Activated T-cell treated with anti-CD3 and anti-CD28 coated beads, Interleukin-2, amount 50 U/mL, for 1 hour (primary cell): ENCODE results near the gene PPP2R1A.
A peak's percentile ranks its signal among the peaks of the same experiment; 100 is the strongest.

Experiments
- DNase-seq: peaks from one replicate; pipeline ENCODE4 v3.0.0-alpha.2; 2020

Gene PPP2R1A

DNA sequence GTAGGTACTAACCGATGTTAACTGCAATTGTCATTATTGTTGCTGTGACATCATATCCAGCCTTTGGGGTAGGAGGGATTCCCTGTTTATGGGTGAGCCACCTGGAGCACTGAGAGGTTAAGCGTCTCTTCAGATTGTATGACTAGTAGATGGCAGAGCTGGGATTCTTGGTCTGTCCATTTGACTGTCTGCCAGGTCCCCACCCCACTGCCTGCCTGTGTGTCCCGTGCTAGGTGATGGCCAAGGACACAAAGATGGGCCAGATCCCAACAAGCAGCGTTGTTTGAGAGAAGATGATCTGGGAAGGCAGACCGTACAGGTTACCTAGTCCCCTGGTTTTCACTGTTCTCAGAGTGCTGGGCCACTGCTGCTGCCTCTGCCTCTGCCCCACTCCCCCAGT, 16.6 kb downstream of the PPP2R1A start:
- no peak for DNase-seq

DNA sequence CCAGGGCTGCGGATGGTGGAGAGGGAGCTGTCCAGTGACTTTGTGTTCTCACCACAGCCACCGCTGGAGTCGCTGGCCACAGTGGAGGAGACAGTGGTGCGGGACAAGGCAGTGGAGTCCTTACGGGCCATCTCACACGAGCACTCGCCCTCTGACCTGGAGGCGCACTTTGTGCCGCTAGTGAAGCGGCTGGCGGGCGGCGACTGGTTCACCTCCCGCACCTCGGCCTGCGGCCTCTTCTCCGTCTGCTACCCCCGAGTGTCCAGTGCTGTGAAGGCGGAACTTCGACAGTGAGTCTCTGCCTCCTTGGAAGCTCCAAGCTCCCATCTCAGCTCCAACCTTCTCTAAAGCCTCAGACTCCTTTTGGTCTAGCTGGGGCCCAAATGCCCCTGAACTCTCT, 21.4 kb downstream of the PPP2R1A start:
- no peak for DNase-seq

DNA sequence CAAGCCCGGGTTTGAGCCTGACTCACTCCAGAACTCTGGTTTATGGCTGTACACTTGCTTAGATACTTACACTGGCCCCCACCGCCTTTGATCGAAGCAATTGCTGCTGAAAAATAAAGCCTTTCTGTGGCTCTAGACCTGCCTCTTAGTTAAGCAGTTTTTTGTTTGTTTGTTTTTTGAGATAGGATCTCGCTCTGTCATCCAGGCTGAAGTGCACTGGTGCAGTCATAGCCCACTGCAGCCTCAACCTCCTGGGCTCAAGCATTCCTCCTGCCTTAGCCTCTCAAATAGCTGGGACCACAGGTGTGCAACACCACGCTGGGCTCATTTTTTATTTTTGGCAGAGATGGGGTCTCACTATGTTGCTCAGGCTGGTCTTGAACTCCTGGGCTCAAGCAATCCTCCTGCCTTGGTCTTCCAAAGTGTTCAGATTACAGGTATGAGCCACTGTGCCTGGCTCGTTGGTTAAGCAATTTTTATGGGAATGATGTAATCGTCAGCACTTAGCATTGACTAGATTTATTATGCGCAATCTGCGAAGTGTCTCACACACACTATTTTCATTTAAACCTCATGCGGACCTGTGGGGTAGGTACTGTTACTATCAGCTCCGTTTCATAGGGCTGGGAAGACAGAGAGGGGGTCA, 22.2 kb downstream of the PPP2R1A start:
- DNase-seq, result no peak

DNA sequence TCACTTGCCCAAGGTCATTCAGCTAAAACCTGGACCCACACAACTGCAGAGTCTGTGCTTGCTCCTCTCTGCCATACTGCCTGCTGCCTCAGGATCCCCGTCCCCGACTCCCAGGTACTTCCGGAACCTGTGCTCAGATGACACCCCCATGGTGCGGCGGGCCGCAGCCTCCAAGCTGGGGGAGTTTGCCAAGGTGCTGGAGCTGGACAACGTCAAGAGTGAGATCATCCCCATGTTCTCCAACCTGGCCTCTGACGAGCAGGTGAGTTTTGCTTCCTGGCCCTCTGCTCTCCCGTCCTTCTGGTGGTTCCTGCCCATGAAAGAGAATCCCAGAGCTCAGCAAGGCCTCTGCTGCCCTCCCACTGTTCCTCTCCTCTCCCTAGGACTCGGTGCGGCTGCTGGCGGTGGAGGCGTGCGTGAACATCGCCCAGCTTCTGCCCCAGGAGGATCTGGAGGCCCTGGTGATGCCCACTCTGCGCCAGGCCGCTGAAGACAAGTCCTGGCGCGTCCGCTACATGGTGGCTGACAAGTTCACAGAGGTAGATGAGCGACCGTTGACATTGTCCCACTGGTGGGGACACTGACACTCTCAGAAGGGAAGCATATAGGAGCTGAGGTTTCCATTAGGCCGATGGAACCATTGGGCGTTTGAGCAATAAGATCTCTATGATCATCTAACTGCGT, 22.9 kb downstream of the PPP2R1A start:
- no peak for DNase-seq

DNA sequence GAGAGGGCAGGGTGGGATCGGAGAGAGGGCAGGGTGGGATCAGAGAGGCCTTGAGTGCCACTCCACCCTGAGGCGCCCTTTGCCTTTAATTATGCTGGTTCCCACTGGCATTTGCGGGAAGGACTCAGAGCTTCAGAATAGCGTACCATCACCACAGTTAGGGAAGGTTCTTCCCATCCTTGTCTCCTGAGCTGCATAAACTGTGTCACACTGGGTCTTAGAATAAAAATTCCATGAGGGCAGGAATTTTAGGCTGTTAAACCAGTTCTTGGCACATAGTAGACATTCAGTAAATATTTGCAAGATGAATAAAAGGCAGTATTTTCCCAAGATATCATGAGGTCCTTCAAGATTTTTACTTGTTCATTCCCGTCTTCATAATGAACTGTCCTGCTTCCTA, 24.4 kb downstream of the PPP2R1A start:
- no peak for DNase-seq

DNA sequence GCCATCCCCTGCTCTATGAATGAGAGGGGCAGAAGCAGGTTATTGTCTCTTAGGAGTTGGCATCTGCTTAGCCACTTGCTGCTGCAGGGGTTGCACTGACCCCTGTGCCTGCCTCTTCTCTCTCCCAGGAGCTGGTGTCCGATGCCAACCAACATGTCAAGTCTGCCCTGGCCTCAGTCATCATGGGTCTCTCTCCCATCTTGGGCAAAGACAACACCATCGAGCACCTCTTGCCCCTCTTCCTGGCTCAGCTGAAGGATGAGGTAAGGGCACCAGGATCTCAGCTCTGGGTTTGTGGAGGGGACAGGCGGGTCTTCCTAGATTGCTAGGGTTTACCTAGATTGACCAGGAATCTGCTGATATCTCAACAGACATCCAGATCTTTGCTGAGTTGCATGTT, 26.5 kb downstream of the PPP2R1A start:
- no peak for DNase-seq

DNA sequence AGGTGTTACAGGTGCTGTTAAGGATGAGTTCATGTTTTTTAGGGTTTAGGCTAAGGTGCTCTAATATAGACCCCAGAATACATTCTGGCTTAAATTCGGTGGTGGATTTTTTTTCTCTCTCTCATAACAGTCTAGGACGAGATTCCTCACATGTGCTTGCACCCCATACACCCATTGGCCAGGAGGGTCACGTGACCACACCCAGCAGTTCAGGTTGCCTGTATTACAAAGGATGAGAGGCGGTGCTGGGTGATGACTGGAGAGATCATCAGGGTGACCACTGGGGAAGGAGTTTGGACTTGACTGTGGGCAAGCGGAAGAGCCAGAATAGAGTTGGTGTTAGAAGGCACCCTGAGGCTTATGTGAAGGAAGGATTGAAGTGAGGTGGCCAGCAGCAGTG, 27.7 kb downstream of the PPP2R1A start:
- no peak for DNase-seq

DNA sequence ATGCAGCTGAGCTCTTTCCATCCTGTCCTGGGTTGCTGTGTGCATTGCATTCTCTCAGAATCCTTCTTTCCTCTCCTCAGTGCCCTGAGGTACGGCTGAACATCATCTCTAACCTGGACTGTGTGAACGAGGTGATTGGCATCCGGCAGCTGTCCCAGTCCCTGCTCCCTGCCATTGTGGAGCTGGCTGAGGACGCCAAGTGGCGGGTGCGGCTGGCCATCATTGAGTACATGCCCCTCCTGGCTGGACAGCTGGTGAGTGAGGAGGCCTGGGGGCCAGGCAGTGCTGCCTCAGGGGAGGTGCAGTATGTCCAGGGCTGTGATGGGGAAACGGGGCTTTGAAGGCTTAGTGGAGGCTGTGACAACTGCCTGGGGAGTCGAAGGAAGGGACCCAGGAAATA, 29.8 kb downstream of the PPP2R1A start:
- no peak for DNase-seq

DNA sequence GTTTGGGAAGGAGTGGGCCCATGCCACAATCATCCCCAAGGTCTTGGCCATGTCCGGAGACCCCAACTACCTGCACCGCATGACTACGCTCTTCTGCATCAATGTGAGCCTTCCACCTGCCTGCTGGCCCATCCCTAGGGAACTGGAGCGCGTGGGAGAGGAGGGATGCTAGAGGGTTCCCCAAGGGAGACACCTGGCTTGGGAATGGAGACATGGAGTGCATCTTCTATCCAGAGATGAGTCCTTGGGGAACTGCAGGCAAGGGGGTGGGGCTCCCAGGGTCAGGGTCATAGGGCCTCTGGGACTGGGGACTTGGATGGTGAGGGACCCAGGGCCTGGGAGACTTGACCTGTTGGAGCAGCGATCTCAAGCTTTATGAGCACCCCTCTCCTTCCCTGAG, 31.2 kb downstream of the PPP2R1A start:
- no peak for DNase-seq

DNA sequence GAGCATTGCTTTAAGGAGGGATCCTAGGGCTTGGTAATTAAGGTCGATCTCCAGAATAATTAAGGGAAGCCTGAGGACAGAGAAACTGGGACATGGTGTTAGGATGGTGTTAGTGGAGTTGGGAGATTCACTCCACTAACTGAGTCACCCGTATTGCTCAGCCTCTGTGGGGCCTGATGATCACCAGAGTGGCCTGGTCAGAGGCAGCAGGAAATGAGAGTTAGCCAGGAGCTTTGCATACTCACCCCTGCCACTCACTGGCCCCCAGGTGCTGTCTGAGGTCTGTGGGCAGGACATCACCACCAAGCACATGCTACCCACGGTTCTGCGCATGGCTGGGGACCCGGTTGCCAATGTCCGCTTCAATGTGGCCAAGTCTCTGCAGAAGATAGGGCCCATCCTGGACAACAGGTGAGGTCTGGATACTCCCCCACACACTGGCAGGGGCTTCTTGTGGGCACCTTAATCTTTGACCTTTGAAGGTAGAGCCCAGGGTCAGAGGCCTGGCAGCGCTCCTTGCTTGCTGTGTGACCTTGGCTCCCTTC, 32.1 kb downstream of the PPP2R1A start:
- no peak for DNase-seq

DNA sequence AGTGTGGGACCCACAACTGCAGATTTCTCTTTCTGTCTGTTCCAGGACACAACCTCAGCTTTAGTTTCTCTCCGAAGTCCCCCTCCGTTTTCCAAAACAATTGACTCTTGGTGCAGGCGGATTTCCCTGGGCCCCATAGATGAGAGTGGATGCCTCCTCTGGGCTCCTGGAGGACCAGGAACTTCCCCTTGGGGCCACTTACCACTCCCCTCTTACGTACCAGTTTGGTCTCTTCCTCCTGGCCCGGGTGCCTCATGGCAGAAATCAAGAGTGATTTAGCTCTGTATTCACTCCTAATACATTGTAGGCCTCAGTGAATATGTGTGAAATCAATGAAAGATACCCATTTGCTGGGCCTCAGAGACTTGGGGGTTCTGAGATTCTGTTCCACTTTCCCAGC, 34.4 kb downstream of the PPP2R1A start:
- no peak for DNase-seq

DNA sequence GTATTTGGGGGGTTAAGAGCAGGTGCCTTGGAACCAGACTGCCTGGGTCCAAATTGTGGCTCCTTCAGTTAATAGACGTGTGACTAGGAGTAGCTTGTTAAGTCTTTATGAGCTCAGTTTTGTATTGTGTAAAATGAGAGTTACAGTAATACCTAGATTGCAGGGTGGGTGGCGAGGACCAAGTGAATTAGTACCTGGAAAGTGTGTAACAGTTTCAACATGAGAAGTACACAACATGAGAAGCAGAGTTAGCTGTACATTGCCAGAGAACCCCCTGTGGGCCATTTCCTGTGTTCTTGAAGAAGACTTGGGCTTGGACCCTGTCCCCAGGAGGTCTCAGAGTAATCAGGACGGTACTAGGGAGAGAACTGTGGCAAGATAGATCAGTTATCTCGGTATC, 36.8 kb downstream of the PPP2R1A start:
- DNase-seq, result no peak

DNA sequence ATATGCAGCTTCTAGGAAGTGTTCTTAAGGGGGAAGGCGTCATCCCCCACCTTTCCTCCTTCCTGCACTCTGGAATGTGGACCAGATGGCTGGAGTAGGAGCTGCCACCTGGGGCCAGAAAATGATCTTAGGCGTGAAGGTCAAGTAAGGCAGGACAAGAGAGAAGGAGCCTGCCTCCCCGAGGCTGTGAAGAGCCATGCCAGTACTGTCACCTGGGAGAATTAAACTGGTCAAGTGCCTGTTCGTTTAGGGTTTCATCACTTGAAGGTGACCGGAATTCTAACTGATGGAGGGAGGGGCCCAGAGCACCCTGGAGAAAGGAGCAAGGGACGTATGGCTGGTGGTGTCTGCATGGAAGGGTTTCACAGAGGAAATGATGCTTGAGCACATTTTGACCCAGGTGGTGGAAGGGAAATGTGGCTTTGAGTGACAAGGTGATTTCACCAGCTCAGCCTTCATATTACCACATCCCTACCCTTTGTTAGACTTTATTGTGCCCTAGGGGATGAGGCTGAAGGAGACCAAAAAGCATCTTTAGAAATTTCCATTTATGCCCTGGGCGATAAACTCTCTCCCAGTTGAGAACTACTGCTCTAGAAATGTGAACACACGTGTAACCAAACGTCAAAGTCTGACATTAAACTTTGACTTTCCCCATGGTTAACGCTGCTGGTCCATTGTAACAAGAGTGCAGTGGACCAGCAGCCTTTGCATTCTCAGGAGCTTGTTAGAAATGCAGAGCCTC, 37.5 kb downstream of the PPP2R1A start:
- DNase-seq, result no peak

DNA sequence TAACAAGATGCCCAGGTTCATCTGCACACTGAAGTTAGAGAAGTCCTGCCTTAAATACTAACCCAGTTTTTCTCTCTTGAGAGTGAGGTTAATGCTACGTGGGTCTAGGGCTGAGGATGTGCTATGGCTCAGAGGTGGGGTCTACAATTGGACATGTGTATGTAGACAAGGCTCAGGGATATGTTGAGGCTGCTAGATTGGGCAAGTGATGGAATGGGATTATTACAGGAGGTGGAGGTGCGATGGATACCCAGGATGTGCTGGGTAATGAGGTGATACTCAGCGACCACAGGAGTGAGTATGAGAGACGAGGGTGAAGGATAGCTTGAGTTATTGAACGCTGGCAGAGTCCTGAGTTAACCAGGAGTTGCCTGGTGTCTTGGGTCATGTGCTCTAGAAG, 38.1 kb downstream of the PPP2R1A start:
- DNase-seq, result no peak

DNA sequence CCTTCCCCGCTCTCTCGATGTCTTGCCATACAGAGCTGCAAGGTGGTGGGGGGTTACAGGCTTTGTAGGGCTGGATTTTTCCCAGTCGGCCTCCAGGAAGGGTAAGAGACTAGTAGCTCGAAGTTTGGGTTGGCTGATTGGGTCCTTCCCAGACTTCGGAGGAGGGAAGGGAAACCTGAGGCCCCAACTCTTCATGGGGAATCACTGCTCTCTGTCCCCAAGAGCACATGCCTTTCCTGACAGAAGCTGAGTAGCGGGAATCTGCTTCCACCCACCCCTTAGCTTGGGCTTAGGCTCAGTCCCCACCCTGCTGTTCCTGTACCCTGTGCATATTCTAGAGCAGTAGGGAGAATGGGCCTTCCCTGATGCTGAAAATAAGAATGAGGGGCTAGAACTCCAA, 39.7 kb downstream of the PPP2R1A start:
- DNase-seq, result no peak

DNA sequence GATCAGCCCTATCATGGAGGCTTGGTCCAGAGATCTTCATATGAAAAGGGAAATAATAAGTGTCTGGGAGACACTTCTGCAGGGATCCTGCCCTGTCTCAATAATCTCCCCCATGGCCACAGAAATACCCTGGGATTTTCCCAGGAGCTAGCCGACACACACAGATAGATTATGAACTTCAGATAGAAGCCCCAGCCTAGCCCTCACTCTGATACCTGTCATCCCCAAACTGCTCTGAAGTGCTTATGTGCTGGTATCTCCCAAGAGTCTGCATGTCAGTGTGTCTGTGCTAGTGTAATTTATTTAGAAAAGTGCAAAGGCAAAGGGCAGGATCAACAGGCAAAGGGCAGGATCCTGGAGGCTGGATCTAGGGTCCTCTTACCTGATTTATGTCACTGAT, 40.8 kb downstream of the PPP2R1A start:
- DNase-seq, result no peak

DNA sequence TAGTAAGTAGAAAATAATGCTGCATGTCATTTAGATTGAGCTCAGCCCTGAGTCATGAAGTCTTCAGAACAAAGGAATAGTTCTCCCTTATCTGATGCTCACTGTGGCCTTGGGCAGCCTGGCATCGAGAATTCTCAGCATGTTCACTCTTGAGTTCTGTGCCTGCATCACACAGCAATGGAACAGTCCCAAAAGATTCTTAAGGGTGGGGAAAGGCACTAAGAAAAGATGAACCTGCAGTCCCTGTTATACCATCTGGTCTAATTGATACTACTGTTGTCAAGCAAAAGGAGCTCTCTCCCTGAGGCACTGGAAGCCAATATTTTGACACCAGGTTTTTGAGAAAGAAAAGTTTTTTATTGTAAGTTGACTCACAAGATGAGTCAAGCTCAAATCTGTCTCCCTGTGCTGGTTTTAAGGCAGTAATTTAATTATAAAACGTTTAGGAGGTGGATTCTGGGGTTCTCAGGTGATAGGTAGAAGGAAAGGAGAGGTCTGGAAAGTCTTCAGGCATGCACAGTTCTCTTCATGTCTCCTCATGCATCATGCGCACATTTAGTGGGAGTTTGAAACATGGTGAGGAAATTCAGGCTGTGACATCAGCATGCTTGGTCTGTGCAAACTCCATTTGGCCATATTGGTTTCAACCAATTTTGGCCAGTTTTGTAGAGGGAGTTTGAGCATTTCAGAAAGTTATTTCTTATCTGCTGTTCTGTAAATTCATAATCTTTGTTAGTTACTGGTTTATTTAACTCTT, 41.5 kb downstream of the PPP2R1A start:
- no peak for DNase-seq

DNA sequence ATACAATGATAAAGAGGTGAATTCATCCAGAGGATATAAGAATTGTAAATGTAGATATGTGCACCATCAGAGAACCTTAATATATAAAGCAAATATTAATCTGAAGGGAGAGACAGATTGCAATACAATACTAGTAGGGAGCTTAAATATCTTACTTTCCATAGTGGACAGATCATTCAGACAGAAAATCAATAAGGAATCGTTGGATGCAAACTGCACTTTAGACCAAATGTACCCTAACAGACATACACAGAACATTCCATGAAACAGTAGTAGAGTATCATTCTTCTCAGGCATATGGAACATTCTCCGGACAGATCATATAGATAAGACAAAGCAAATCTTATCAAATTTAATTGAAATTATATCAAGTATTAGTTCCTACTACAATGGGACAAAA, 44.6 kb downstream of the PPP2R1A start:
- DNase-seq, result no peak

DNA sequence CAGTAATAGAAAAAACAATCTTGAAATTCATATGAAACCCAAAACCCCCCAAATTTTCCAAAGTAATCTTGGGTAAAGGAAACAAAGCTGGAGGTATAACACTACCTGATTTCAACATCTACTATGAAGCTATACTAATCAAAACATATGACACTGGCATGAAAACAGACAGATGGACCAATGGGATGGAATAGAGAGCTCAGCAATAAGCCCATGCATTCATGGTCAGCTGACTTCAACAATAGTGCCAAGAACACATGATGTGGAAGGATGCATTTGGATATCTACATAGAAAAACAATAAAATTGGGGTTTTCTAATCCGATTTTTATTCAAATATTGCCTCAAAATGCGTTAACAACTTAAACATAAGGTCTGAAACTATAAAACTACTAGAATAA, 47.3 kb downstream of the PPP2R1A start:
- no peak for DNase-seq

DNA sequence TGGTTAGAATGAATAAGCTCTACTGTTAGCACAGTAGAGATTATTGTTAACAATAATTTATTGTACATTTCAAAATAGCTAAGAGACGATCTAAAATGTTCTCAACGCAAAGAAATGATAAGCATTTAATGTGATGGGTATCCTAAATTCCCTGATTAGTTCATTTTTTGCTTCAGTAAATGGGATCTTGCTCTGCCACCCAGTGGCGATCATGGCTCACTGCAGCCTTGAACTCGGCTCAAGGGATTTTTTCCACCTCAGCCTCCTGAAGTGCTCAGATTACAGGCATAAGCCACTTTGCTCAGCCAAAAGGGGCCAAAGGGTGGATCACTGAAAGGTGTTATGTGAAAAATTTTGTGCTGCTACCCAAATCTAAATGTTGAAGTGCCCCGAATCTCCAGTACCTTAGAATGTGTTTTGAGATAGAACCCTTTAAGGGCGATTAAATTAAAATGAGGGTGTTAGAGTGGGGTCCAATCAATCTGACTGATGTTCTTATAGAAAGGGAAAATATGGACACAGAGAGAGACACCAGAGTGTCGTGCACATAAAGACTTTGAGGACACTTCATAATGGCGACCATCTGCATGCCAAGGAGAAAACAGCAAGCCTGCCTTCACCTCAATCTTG, 48.0 kb downstream of the PPP2R1A start:
- DNase-seq, result peak; percentile 59

DNA sequence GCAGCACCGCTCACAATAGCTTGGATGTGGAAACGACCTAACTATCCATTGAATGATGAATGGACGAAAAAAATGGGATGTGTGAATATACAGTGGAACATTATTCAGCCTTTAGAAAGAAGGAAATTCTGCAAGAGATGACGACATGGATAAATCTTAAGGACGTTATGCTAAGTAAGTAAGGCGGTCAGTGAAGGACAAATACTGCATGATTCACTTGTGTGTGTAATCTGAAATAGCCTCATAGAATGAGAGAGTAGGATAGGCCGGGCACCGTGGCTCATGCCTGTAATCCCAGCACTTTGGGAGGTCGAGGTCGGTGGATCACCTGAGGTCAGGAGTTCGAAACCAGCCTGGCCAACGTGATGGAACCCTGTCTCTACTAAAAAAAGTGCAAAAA, 54.2 kb downstream of the PPP2R1A start:
- DNase-seq, result no peak

DNA sequence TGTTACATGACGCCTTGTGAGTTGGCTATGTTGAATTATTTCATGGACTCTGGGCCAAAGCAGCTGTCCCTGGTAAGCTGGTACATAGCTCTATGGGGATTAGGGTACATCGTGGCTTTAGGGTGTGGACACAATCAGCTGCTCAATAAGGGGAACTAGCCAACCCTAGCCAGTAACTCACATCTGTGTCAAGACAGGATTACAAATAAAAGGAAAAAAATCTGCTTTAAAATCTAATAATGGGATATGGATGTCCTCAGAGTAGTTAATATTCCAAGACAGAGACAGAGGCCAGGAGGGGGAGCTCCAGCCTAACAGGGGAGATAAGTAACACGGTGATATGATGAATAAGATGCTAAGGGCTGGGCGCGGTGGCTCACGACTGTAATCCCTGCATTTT, 58.4 kb downstream of the PPP2R1A start:
- DNase-seq, result peak; percentile 58

DNA sequence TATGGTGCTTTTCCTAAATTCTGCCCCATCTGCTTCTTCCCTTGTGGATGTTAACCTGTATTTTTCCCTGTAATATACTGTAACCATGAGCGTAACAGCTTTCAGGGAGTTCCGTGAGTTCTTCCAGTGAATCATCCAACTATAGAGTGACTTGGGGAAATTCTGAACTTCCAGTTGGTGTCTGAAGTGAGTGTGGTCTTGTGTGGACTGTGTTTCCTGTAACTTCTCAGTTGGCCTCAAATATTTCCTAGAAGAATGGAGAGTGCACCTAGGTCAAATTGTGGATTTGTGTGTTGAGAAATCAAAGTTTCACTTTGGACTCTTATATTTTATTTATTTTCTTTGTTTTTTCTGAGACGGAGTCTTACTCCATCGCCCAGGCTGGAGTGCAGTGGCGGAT, 68.6 kb downstream of the PPP2R1A start:
- no peak for DNase-seq
